HCT116 (cell line): ENCODE results near the gene PRLR. TPM values are rescaled to one million over a fixed set of nuclear protein-coding genes. Genes with fewer than 3 reads are reported as not detected.

ENCODE experiments used
- ATAC-seq: fragments of 200-7000 bp; cut with Tn5 transposase; 2 replicates; pipeline ENCODE4 v1.9.1; 2020; ENCODE audit warnings: mild to moderate bottlenecking, moderate library complexity
- BruUV-seq: library from RNA; stranded (reverse); fragments of 400-500 nt; replicated peaks from 2 replicates; lab custom pipeline; 2021; lab: Mats Ljungman, UMichigan
- CTCF ChIA-PET: fragments of 300-600 bp; sonication (Branson Sonifier 250); formaldehyde crosslinking; loops from one replicate; lab custom pipeline; 2021; ENCODE audit warnings: antibody characterized with exemption; lab: Charles Lee
- POLR2A ChIA-PET: fragments of 300-600, 350-600 bp; sonication (Branson Sonifier 250); formaldehyde crosslinking; loops from one replicate; lab custom pipeline; 2021; ENCODE audit warnings: antibody characterized with exemption; lab: Charles Lee
- RAD21 ChIA-PET, 2 experiments: fragments of 300-600 bp; sonication (Branson Sonifier 250); formaldehyde crosslinking; loops; one replicate each; lab custom pipeline; 2023; ENCODE audit warnings: low total read pairs in 2 of 2; ENCODE audit not compliant: uncharacterized antibody in 2 of 2, unreplicated experiment in 2 of 2, low non-redundant PET in 1 of 2; lab: Charles Lee
- DNase-seq: peaks from one replicate; pipeline ENCODE4 v3.0.0-alpha.2; 2010; ENCODE audit warnings: low read depth, low spot score
- H2AFZ ChIP-seq: fragments of 200-600 bp; shearing (Covaris generic), sonication (generic); 2 replicates; pipeline ENCODE4 v1.6.1; 2017; ENCODE audit warnings: low read depth, mixed run types, mixed read lengths, antibody characterized with exemption, low read length; ENCODE audit not compliant: poor library complexity, severe bottlenecking
- H3K27ac ChIP-seq: 2 replicates; pipeline ENCODE4 v1.5.1; 2012; ENCODE audit warnings: low read depth, low read length
- H3K27me3 ChIP-seq: fragments of 200-600 bp; sonication (generic); 2 replicates; pipeline ENCODE4 v1.6.1; 2016; ENCODE audit warnings: mixed run types, low read length, mixed read lengths; ENCODE audit not compliant: insufficient read depth
- H3K36me3 ChIP-seq, 2 experiments: fragments of 200-500 bp in 1 of 2; fragments of 200-600 bp in 1 of 2; sonication (Bioruptor generic) in 1 of 2; sonication (generic) in 1 of 2; 2 replicates each; pipeline versions ENCODE4 v1.5.1 to v1.6.1; 2014 to 2016; ENCODE audit warnings: low read length in 2 of 2, inconsistent platforms in 1 of 2, mixed read lengths in 1 of 2, mixed run types in 1 of 2; ENCODE audit not compliant: insufficient read depth in 2 of 2, control insufficient read depth in 1 of 2
- H3K4me1 ChIP-seq, 2 experiments: fragments of 200-600 bp in 1 of 2; sonication (generic) in 1 of 2; 2 replicates each; pipeline versions ENCODE4 v1.5.1 to v1.6.1; 2012 to 2017; ENCODE audit warnings: low read length in 2 of 2, inconsistent platforms in 1 of 2, mild to moderate bottlenecking in 1 of 2, mixed read lengths in 1 of 2, mixed run types in 1 of 2, moderate library complexity in 1 of 2; ENCODE audit not compliant: insufficient read depth in 2 of 2, control insufficient read depth in 1 of 2
- H3K4me2 ChIP-seq: fragments of 200-600 bp; sonication (generic); 2 replicates; pipeline ENCODE4 v1.6.1; 2017; ENCODE audit warnings: mixed run types, low read length, mixed read lengths
- H3K4me3 ChIP-seq, 2 experiments: fragments of 200-600 bp in 1 of 2; sonication (generic) in 1 of 2; replicated peaks in 1 of 2; 2 replicates each; pipeline ENCODE4 v1.5.1; 2011 to 2016; ENCODE audit warnings: low read length in 2 of 2, control low read depth in 1 of 2, low read depth in 1 of 2, mild to moderate bottlenecking in 1 of 2, mixed read lengths in 1 of 2, mixed run types in 1 of 2
- H3K79me2 ChIP-seq: fragments of 200-600 bp; sonication (generic); 2 replicates; pipeline ENCODE4 v1.6.1; 2017; ENCODE audit warnings: mild to moderate bottlenecking, mixed run types, low read length, moderate library complexity, mixed read lengths; ENCODE audit not compliant: insufficient read depth
- H3K9ac ChIP-seq: fragments of 200-600 bp; sonication (generic); 2 replicates; pipeline ENCODE4 v1.6.1; 2016; ENCODE audit warnings: low read length, mixed read lengths
- H3K9me2 ChIP-seq: fragments of 200-600 bp; sonication (generic), shearing (Covaris generic); 2 replicates; pipeline ENCODE4 v1.6.1; 2017; ENCODE audit warnings: mixed run types, mild to moderate bottlenecking, moderate library complexity; ENCODE audit not compliant: insufficient read depth
- H3K9me3 ChIP-seq, 2 experiments: fragments of 200-500 bp in 1 of 2; fragments of 200-600 bp in 1 of 2; sonication (Bioruptor generic) in 1 of 2; sonication (generic) in 1 of 2; 2 replicates each; pipeline ENCODE4 v1.6.1; 2014 to 2017; ENCODE audit warnings: low read length in 2 of 2, mixed read lengths in 2 of 2, inconsistent platforms in 1 of 2, low read depth in 1 of 2, mild to moderate bottlenecking in 1 of 2, mixed run types in 1 of 2, moderate library complexity in 1 of 2; ENCODE audit not compliant: control insufficient read depth in 1 of 2, insufficient read depth in 1 of 2
- H4K20me1 ChIP-seq: fragments of 200-600 bp; sonication (generic), shearing (Covaris generic); 2 replicates; pipeline ENCODE4 v1.6.1; 2017; ENCODE audit warnings: mixed run types, mild to moderate bottlenecking, moderate library complexity; ENCODE audit not compliant: insufficient read depth
- CBX3 ChIP-seq: IDR thresholded peaks from 2 replicates; pipeline ENCODE4 v1.6.1; 2012; ENCODE audit warnings: low read depth
- CEBPB ChIP-seq: IDR thresholded peaks from 2 replicates; pipeline ENCODE4 v1.6.1; 2012; ENCODE audit warnings: low read depth
- ELF1 ChIP-seq: IDR thresholded peaks from 2 replicates; pipeline ENCODE4 v1.6.1; 2012; ENCODE audit warnings: low read depth, borderline replicate concordance
- EZH2 ChIP-seq: fragments of 200-600 bp; sonication (generic); IDR thresholded peaks from 2 replicates; pipeline ENCODE4 v1.6.1; 2017; ENCODE audit warnings: antibody characterized with exemption, mixed run types
- EZH2phosphoT487 ChIP-seq: fragments of 200-600 bp; IDR thresholded peaks from 2 replicates; pipeline ENCODE4 v1.6.1; 2018; ENCODE audit warnings: antibody characterized with exemption, borderline replicate concordance
- JUND ChIP-seq: IDR thresholded peaks from 2 replicates; pipeline ENCODE4 v1.6.1; 2012
- POLR2A ChIP-seq: IDR thresholded peaks from 2 replicates; pipeline ENCODE4 v1.7.0; 2011; ENCODE audit warnings: borderline replicate concordance; ENCODE audit not compliant: insufficient read depth, insufficient read length; ENCODE audit errors: extremely low read depth
- POLR2AphosphoS5 ChIP-seq: IDR thresholded peaks from 2 replicates; pipeline ENCODE4 v1.6.1; 2011; ENCODE audit warnings: mild to moderate bottlenecking, low read depth, low read length, moderate library complexity
- RAD21 ChIP-seq: IDR thresholded peaks from 2 replicates; pipeline ENCODE4 v1.6.1; 2012; ENCODE audit warnings: low read depth, mild to moderate bottlenecking
- SIN3A ChIP-seq: IDR thresholded peaks from 2 replicates; pipeline ENCODE4 v1.6.1; 2012; ENCODE audit warnings: low read depth
- SRF ChIP-seq: IDR thresholded peaks from 2 replicates; pipeline ENCODE4 v1.6.1; 2012; ENCODE audit warnings: low read depth
- YY1 ChIP-seq: IDR thresholded peaks from 2 replicates; pipeline ENCODE4 v1.6.1; 2011; ENCODE audit warnings: low read length, low read depth, moderate library complexity, mild to moderate bottlenecking; ENCODE audit not compliant: insufficient replicate concordance; ENCODE audit errors: extremely low read depth
- ZFX ChIP-seq: fragments of 450-650 bp; IDR thresholded peaks from 2 replicates; pipeline ENCODE4 v1.6.1; 2017
- intact Hi-C: fragments of 100-400 bp; cut with micrococcal nuclease; formaldehyde crosslinking; loops from 2 replicates; pipeline ENCODE4 v1.10.0; 2022
- total RNA-seq: library from RNA; stranded (reverse); gene quantifications from one replicate; pipeline ENCODE4 v1.2.1, GENCODE V29; 2021; ENCODE audit not compliant: unreplicated experiment
- TF ChIP-seq, protein P1 (sequence below): IDR thresholded peaks from 2 replicates; pipeline ENCODE4 v1.6.1; 2012; ENCODE audit warnings: low read depth
- TF ChIP-seq, protein P2 (sequence below), 3 experiments: fragments of 200-600 bp in 1 of 3; sonication (generic) in 1 of 3; IDR thresholded peaks in 2 of 3; conservative IDR thresholded peaks in 1 of 3; 2 replicates each; pipeline ENCODE4 v1.5.1; 2012 to 2017; ENCODE audit warnings: low read depth in 2 of 3, low read length in 2 of 3, antibody characterized with exemption in 1 of 3, borderline replicate concordance in 1 of 3, control low read depth in 1 of 3, mild to moderate bottlenecking in 1 of 3, mixed read lengths in 1 of 3, mixed run types in 1 of 3, moderate library complexity in 1 of 3; ENCODE audit not compliant: insufficient read depth in 1 of 3
- TF ChIP-seq, protein P3 (sequence below): IDR thresholded peaks from 2 replicates; pipeline ENCODE4 v1.6.1; 2011; ENCODE audit warnings: mild to moderate bottlenecking, low read length, moderate library complexity; ENCODE audit not compliant: insufficient replicate concordance; ENCODE audit errors: extremely low read depth

The PRLR gene
- total RNA-seq, 1 experiment from 2014 or later = 0.10 TPM

DNA sequence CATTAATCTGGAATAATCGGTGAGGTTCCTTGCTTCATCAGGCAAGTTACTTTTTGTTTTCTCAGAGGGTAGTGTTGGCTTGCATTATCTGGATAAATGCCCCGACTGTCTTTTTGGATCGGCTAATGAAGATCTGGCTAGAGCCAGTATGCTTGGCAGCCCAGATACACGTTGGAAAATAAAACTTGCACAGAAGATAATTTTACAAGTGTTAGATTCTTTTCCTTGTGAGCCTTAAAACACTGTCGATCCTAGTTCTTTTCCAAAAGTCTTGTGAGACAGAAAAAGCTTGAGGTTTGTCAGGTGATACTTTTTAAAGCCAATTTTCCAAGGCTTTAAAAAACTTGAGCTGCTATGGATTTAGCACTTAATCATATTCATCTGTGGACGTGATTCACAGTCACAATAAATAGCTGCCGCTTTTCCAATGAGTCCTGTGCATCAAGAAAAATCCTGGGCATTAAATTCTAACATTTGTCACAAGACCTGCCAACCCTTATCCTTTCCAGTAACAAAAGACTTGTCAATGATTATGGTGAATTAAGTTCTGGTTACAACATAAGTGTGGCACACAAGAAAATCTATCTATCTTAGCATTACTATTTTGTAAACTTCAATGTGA is 68.5 kb downstream of the PRLR start (continued):
- TF ChIP-seq, protein P1, sequence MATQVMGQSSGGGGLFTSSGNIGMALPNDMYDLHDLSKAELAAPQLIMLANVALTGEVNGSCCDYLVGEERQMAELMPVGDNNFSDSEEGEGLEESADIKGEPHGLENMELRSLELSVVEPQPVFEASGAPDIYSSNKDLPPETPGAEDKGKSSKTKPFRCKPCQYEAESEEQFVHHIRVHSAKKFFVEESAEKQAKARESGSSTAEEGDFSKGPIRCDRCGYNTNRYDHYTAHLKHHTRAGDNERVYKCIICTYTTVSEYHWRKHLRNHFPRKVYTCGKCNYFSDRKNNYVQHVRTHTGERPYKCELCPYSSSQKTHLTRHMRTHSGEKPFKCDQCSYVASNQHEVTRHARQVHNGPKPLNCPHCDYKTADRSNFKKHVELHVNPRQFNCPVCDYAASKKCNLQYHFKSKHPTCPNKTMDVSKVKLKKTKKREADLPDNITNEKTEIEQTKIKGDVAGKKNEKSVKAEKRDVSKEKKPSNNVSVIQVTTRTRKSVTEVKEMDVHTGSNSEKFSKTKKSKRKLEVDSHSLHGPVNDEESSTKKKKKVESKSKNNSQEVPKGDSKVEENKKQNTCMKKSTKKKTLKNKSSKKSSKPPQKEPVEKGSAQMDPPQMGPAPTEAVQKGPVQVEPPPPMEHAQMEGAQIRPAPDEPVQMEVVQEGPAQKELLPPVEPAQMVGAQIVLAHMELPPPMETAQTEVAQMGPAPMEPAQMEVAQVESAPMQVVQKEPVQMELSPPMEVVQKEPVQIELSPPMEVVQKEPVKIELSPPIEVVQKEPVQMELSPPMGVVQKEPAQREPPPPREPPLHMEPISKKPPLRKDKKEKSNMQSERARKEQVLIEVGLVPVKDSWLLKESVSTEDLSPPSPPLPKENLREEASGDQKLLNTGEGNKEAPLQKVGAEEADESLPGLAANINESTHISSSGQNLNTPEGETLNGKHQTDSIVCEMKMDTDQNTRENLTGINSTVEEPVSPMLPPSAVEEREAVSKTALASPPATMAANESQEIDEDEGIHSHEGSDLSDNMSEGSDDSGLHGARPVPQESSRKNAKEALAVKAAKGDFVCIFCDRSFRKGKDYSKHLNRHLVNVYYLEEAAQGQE = no peak
- TF ChIP-seq RAD21 = no peak
- TF ChIP-seq POLR2AphosphoS5 = no peak
- no peak for TF ChIP-seq CEBPB
- TF ChIP-seq, protein P2, sequence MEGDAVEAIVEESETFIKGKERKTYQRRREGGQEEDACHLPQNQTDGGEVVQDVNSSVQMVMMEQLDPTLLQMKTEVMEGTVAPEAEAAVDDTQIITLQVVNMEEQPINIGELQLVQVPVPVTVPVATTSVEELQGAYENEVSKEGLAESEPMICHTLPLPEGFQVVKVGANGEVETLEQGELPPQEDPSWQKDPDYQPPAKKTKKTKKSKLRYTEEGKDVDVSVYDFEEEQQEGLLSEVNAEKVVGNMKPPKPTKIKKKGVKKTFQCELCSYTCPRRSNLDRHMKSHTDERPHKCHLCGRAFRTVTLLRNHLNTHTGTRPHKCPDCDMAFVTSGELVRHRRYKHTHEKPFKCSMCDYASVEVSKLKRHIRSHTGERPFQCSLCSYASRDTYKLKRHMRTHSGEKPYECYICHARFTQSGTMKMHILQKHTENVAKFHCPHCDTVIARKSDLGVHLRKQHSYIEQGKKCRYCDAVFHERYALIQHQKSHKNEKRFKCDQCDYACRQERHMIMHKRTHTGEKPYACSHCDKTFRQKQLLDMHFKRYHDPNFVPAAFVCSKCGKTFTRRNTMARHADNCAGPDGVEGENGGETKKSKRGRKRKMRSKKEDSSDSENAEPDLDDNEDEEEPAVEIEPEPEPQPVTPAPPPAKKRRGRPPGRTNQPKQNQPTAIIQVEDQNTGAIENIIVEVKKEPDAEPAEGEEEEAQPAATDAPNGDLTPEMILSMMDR (IDR thresholded peaks at IDR 0.05 in 2 of 3, conservative IDR thresholded peaks at IDR 0.05 in 1 of 3; ENCODE audit: borderline replicate concordance in 1 of 3, insufficient read depth in 1 of 3, low read depth in 2 of 3, low read length in 2 of 3) = no peak

DNA sequence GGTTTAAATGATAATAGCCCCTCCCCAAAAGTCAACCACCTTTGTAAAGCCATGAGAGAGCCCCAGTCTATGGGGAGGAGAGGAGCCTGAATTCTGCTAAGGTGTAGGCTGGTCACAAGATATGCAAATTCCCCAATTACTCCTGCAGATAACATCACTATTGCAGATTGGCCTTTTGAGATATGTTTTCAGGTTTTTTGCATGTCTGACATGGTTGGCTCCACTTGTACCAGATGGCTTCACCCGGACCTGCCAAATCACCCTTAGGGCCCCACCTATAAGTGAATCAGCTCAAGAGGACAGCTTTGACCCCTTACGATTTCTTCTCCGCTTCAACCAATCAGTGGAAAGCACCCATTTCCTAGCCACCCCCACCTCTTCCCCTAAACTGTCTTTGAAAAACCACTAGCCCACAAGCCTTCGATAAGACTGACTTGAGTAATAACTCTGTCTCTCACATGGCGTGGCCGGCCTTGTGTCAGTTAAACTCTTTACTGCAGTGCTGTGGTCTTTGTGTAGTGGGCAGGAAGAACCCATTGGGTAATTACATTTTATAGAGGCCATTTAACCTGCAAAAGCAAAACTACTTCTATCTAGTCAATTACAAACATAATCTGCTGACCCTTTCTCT is 69.7 kb downstream of the PRLR start:
- H3K4me2 ChIP-seq = no peak overlapping the region
- ChIA-PET RAD21 (no interaction called here), POLR2A (no interaction called here), CTCF (no interaction called here)
- H2AFZ ChIP-seq = no peak overlapping the region
- DNase-seq = no peak
- no peaks in the 10 kb centered on the region for H3K79me2 ChIP-seq
- H3K27ac ChIP-seq = no peak overlapping the region
- H3K9me3 ChIP-seq = no peaks in the 10 kb centered on the region
- H3K9ac ChIP-seq = no peak overlapping the region
- H3K4me1 ChIP-seq = no peaks in the 10 kb centered on the region
- BruUV-seq = no TSS peak
- no peaks in the 10 kb centered on the region for H3K27me3 ChIP-seq
- ATAC-seq = no peak
- H4K20me1 ChIP-seq = no peaks in the 10 kb centered on the region
- no peaks in the 10 kb centered on the region for H3K36me3 ChIP-seq
- no peak overlapping the region for H3K4me3 ChIP-seq
- intact Hi-C loops = no loop called here
- no peaks in the 10 kb centered on the region for H3K9me2 ChIP-seq
- TF ChIP-seq POLR2AphosphoS5 (no peak), CBX3 (no peak), ELF1 (no peak), YY1 (no peak), POLR2A (no peak), EZH2 (no peak), SIN3A (no peak), ZFX (no peak), CEBPB (no peak), EZH2phosphoT487 (no peak), SRF (no peak), JUND (no peak)
- TF ChIP-seq, protein P3, sequence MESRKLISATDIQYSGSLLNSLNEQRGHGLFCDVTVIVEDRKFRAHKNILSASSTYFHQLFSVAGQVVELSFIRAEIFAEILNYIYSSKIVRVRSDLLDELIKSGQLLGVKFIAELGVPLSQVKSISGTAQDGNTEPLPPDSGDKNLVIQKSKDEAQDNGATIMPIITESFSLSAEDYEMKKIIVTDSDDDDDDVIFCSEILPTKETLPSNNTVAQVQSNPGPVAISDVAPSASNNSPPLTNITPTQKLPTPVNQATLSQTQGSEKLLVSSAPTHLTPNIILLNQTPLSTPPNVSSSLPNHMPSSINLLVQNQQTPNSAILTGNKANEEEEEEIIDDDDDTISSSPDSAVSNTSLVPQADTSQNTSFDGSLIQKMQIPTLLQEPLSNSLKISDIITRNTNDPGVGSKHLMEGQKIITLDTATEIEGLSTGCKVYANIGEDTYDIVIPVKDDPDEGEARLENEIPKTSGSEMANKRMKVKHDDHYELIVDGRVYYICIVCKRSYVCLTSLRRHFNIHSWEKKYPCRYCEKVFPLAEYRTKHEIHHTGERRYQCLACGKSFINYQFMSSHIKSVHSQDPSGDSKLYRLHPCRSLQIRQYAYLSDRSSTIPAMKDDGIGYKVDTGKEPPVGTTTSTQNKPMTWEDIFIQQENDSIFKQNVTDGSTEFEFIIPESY = no peak
